ENCODE measurements around the gene GSTK1. TPM values are rescaled to one million over a fixed set of nuclear protein-coding genes. Genes with fewer than 3 reads are reported as not detected.

The GSTK1 gene
- total and polyA plus RNA-seq, 9 of the 15 experiments (the other 6 are each of a cell fraction or from before 2014, with no cell fraction given) = 155 to 441 (median 233) TPM

DNA sequence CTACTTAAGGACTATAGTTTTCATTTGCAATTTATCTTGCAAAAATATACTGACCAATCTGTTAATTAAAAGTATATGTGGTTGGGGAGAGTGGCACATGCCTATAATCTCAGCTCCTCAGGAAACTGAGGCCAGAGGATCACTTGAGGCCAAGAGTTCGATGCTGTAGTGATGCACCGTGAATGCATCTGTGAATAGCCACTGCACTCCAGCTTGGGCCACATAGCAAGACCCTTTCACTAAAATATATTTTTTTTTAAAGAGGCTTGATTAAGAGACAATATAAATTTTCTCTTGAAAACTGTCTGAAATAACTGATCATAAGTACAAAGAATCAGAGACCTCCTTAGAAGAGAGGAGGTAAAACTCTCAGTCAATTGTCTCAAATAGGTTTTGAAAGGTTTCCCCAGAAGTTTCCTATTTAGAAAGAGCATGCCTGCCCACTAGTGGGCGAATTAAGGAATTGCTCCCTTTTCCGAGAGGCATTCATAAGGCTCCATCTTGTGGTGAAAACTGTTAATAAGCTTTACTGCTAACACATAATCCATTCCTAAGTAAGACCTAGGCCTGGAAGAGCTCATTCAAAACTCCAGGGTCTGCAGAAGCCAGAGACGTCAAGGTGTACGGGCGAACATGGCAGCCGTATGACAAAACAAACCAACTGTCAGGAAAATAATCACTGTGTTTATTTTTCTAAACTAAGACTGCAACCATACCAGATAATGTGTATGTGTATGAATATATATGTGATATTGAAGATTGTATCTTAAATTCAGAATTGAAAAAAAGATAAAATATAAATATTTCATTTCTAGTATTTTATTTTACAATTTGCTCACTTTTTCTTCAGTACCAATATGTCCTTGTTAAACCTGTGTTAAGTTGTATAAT is 48.2 kb upstream of the GSTK1 start (continued):
- TF ChIP-seq, protein P1, sequence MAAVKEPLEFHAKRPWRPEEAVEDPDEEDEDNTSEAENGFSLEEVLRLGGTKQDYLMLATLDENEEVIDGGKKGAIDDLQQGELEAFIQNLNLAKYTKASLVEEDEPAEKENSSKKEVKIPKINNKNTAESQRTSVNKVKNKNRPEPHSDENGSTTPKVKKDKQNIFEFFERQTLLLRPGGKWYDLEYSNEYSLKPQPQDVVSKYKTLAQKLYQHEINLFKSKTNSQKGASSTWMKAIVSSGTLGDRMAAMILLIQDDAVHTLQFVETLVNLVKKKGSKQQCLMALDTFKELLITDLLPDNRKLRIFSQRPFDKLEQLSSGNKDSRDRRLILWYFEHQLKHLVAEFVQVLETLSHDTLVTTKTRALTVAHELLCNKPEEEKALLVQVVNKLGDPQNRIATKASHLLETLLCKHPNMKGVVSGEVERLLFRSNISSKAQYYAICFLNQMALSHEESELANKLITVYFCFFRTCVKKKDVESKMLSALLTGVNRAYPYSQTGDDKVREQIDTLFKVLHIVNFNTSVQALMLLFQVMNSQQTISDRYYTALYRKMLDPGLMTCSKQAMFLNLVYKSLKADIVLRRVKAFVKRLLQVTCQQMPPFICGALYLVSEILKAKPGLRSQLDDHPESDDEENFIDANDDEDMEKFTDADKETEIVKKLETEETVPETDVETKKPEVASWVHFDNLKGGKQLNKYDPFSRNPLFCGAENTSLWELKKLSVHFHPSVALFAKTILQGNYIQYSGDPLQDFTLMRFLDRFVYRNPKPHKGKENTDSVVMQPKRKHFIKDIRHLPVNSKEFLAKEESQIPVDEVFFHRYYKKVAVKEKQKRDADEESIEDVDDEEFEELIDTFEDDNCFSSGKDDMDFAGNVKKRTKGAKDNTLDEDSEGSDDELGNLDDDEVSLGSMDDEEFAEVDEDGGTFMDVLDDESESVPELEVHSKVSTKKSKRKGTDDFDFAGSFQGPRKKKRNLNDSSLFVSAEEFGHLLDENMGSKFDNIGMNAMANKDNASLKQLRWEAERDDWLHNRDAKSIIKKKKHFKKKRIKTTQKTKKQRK (IDR thresholded peaks at IDR 0.05; ENCODE audit: borderline replicate concordance, low read depth, low read length) = peak; percentile 34; the same call in 1 of the 2 replicates
- TF ChIP-seq, protein P2, sequence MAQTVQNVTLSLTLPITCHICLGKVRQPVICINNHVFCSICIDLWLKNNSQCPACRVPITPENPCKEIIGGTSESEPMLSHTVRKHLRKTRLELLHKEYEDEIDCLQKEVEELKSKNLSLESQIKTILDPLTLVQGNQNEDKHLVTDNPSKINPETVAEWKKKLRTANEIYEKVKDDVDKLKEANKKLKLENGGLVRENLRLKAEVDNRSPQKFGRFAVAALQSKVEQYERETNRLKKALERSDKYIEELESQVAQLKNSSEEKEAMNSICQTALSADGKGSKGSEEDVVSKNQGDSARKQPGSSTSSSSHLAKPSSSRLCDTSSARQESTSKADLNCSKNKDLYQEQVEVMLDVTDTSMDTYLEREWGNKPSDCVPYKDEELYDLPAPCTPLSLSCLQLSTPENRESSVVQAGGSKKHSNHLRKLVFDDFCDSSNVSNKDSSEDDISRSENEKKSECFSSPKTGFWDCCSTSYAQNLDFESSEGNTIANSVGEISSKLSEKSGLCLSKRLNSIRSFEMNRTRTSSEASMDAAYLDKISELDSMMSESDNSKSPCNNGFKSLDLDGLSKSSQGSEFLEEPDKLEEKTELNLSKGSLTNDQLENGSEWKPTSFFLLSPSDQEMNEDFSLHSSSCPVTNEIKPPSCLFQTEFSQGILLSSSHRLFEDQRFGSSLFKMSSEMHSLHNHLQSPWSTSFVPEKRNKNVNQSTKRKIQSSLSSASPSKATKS (CRISPR knock-in tag; IDR thresholded peaks at IDR 0.05) = no peak
- TF ChIP-seq SMC3 (conservative IDR thresholded peaks at IDR 0.05; ENCODE audit: insufficient read depth, low read depth, low read length) (peak; percentile 100), ZNF75A (CRISPR knock-in tag; IDR thresholded peaks at IDR 0.05) (no peak), RBM25 (IDR thresholded peaks at IDR 0.05; ENCODE audit: low read depth, low read length, severe bottlenecking) (peak; percentile 33)
- TF ChIP-seq, protein P3, sequence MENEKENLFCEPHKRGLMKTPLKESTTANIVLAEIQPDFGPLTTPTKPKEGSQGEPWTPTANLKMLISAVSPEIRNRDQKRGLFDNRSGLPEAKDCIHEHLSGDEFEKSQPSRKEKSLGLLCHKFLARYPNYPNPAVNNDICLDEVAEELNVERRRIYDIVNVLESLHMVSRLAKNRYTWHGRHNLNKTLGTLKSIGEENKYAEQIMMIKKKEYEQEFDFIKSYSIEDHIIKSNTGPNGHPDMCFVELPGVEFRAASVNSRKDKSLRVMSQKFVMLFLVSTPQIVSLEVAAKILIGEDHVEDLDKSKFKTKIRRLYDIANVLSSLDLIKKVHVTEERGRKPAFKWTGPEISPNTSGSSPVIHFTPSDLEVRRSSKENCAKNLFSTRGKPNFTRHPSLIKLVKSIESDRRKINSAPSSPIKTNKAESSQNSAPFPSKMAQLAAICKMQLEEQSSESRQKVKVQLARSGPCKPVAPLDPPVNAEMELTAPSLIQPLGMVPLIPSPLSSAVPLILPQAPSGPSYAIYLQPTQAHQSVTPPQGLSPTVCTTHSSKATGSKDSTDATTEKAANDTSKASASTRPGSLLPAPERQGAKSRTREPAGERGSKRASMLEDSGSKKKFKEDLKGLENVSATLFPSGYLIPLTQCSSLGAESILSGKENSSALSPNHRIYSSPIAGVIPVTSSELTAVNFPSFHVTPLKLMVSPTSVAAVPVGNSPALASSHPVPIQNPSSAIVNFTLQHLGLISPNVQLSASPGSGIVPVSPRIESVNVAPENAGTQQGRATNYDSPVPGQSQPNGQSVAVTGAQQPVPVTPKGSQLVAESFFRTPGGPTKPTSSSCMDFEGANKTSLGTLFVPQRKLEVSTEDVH (IDR thresholded peaks at IDR 0.05; ENCODE audit: low read depth, partially characterized antibody) = peak; percentile 32
- TF ChIP-seq, protein P4, sequence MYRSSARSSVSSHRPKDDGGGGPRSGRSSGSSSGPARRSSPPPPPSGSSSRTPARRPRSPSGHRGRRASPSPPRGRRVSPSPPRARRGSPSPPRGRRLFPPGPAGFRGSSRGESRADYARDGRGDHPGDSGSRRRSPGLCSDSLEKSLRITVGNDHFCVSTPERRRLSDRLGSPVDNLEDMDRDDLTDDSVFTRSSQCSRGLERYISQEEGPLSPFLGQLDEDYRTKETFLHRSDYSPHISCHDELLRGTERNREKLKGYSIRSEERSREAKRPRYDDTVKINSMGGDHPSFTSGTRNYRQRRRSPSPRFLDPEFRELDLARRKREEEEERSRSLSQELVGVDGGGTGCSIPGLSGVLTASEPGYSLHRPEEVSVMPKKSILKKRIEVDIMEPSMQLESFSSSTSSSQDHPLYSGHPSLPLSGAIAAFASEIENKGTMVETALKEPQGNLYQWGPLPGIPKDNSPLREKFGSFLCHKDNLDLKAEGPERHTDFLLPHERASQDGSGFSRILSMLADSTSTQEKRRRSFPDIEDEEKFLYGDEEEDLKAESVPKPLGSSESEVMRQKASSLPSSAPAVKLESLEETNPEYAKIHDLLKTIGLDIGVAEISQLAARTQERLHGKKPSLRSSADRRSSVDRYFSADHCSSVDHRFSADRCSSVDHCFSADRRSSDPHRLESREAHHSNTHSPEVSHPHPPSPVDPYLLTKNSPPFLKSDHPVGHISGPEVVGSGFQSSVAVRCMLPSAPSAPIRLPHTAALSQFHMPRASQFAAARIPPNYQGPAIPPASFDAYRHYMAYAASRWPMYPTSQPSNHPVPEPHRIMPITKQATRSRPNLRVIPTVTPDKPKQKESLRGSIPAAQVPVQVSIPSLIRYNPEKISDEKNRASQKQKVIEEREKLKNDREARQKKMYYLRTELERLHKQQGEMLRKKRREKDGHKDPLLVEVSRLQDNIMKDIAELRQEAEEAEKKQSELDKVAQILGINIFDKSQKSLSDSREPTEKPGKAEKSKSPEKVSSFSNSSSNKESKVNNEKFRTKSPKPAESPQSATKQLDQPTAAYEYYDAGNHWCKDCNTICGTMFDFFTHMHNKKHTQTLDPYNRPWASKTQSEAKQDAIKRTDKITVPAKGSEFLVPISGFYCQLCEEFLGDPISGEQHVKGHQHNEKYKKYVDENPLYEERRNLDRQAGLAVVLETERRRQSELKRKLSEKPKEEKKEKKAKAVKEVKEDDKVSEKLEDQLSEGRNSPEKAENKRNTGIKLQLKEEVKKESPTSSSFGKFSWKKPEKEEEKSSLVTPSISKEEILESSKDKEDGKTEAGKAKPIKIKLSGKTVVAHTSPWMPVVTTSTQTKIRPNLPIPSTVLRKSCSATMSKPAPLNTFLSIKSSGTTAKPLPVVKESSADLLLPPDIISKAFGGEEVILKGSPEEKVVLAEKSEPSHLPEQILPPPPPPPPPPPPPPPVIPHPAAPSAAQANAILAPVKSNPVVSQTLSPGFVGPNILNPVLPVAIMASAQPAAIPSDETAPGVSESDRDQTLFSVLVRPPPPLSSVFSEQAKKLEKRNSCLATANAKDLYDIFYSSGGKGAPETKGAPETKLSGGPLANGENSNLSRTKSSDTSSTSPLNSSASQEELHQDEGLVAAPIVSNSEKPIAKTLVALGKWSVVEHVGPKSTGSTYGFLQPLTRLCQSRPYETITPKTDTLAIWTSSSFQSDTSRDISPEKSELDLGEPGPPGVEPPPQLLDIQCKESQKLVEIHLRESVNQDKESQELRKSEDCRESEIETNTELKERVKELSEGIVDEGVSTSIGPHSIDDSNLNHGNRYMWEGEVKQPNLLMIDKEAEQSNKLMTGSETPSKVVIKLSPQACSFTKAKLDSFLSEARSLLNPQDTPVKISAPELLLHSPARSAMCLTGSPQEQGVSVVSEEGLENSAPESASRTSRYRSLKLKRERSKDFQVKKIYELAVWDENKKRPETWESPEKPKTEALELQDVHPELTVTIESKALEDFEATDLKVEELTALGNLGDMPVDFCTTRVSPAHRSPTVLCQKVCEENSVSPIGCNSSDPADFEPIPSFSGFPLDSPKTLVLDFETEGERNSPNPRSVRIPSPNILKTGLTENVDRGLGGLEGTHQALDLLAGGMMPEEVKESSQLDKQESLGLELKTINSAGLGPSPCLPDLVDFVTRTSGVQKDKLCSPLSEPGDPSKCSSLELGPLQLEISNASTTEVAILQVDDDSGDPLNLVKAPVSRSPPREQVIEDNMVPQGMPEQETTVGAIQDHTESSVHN (IDR thresholded peaks at IDR 0.05; ENCODE audit: borderline replicate concordance in 1 of 2, low read depth in 1 of 2) = no peak

All from K562 (cell line).